ENCODE measurements around the gene KDM1A. TPM values are rescaled to one million over a fixed set of nuclear protein-coding genes. Genes with fewer than 3 reads are reported as not detected.

The KDM1A gene
- total RNA-seq, 1 experiment from 2014 or later = 204 TPM

DNA sequence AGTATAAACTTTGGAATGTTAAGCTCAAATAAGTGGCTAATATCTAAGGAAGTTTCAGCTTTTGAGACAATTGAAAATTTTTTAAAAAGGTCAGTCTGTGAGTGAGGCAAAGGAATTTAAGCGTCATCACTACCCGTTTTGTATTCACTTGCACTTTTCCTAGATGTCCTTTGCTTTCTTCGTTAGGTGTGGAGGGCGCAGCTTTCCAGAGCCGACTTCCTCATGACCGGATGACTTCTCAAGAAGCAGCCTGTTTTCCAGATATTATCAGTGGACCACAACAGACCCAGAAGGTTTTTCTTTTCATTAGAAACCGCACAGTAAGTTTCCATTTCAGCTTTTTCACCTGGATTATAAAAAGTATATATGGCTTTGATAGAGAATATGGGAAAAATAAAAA is 30.9 kb downstream of the KDM1A start:
- Histone ChIP-seq H3K18ac (ENCODE audit: insufficient read length, low read depth, low read length) (no peak overlapping the region), H3K4me2 (ENCODE audit: insufficient read depth, insufficient read length, low read length) (no peak overlapping the region)

More for the DNA sequence above, 30.9 kb downstream of the KDM1A start:
- TF ChIP-seq, protein P1, sequence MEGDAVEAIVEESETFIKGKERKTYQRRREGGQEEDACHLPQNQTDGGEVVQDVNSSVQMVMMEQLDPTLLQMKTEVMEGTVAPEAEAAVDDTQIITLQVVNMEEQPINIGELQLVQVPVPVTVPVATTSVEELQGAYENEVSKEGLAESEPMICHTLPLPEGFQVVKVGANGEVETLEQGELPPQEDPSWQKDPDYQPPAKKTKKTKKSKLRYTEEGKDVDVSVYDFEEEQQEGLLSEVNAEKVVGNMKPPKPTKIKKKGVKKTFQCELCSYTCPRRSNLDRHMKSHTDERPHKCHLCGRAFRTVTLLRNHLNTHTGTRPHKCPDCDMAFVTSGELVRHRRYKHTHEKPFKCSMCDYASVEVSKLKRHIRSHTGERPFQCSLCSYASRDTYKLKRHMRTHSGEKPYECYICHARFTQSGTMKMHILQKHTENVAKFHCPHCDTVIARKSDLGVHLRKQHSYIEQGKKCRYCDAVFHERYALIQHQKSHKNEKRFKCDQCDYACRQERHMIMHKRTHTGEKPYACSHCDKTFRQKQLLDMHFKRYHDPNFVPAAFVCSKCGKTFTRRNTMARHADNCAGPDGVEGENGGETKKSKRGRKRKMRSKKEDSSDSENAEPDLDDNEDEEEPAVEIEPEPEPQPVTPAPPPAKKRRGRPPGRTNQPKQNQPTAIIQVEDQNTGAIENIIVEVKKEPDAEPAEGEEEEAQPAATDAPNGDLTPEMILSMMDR (conservative IDR thresholded peaks at IDR 0.05) = no peak
- H3K9me3 Mint-ChIP-seq = no peaks in the 10 kb centered on the region
- Histone ChIP-seq H3K14ac (ENCODE audit: insufficient read depth, low read length) (no peak overlapping the region), H2BK120ac (ENCODE audit: low read depth, low read length, poor library complexity, severe bottlenecking) (no peak overlapping the region), H2BK15ac (ENCODE audit: low read depth, low read length) (no peak overlapping the region), H3K27ac (ENCODE audit: insufficient read length, low read depth, low read length) (no peak overlapping the region), H4K20me1 (ENCODE audit: control insufficient read depth, insufficient read depth, insufficient read length) (no peaks in the 10 kb centered on the region), H3K79me1 (ENCODE audit: insufficient read depth, low read depth, low read length, poor library complexity, severe bottlenecking) (no peaks in the 10 kb centered on the region), H2AFZ (ENCODE audit: low read length) (no peak overlapping the region), H3K4ac (ENCODE audit: low read depth, low read length) (no peak overlapping the region), H2BK12ac (ENCODE audit: insufficient read length, low read depth, low read length) (no peak overlapping the region), H2AK5ac (ENCODE audit: insufficient read length, low read length) (no peak overlapping the region), H4K8ac (replicated peaks; ENCODE audit: insufficient read length, low read depth, low read length) (no peak overlapping the region), H2BK5ac (ENCODE audit: insufficient read length, low read length) (no peak overlapping the region), H3K9me3 (ENCODE audit: control insufficient read depth, low read depth, low read length) (no peaks in the 10 kb centered on the region), H3K23ac (ENCODE audit: insufficient read length, low read depth, low read length) (no peak overlapping the region), H3K79me2 (ENCODE audit: insufficient read depth, low read length) (peaks cover 3% of the 10 kb centered on the region; the same call in 1 of the 2 replicates), H3K9ac (ENCODE audit: extremely low read depth, insufficient read length, low read length) (no peak overlapping the region), H3T11ph (ENCODE audit: low read length) (no peak overlapping the region), H3K56ac (ENCODE audit: insufficient read length, low read depth, low read length) (no peak overlapping the region), H2BK20ac (ENCODE audit: low read depth, low read length, poor library complexity, severe bottlenecking) (no peak overlapping the region), H4K5ac (ENCODE audit: insufficient read length, low read depth, low read length) (no peak overlapping the region), H4K91ac (ENCODE audit: insufficient read length, low read depth, low read length) (no peak overlapping the region), H3K4me1 (ENCODE audit: insufficient read depth, low read length) (no peaks in the 10 kb centered on the region), H3K23me2 (ENCODE audit: insufficient read length, low read depth, low read length, poor library complexity, severe bottlenecking) (no peaks in the 10 kb centered on the region), H3K27me3 (ENCODE audit: insufficient read depth, low read length) (no peaks in the 10 kb centered on the region)
- no CpG with 5 or more reads among the region's 7 CpGs for WGBS (ENCODE audit: extremely low coverage, insufficient read length, low lambda C conversion rate)
- no peak overlapping the region for H3K4me3 Mint-ChIP-seq
- peaks cover 13 to 15% of the 10 kb centered on the region in 2 experiments for H3K4me1 Mint-ChIP-seq
- peak overlapping the region in 1 of 3 experiments; percentile 65; a peak in 2 of 7 replicates for H3K27ac Mint-ChIP-seq
- no peaks in the 10 kb centered on the region for H3K27me3 Mint-ChIP-seq (ENCODE audit: low read depth)
- DNase-seq = no peak
- H3K36me3 Mint-ChIP-seq (ENCODE audit: insufficient read depth in 1 of 3, low read depth in 3 of 3) = peaks cover 11 to 46% (median 30%) of the 10 kb centered on the region in 3 experiments

Measured in H9 (cell line).